COLO668 (cell line): Measurements from ENCODE around the gene SAFB.
"Not testable (repeated sequence)": the region's sequence is repeated elsewhere in the genome, so short reads cannot be mapped to it uniquely, and the experiment has no call there.

ENCODE experiments used
- DNase-seq: peaks from one replicate; lab custom pipeline; 2025; ENCODE audit not compliant: unreplicated experiment; lab: John Stamatoyannopoulos, UW

Gene SAFB

DNA sequence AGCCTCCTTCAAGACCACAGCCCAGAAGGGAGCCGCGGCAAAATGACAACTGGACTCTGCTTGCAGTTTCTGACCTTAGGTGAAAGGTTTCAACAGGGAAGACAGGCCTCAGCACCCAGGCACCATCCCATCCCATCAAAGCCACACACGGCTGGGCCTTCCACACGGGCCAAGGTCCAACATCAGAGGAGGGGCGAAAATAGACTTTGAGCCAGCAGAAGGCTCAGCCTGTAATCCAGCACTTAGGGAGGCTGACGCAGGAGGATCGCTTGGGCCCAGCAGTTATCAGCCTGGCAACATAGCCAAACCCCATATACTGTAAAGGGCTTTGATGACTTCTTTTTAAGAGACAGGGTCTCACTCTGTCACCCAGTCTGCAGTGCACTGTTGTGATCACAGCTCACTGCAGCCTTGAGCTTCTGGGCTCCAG is 28.3 kb upstream of the SAFB start:
- DNase-seq: no peak

DNA sequence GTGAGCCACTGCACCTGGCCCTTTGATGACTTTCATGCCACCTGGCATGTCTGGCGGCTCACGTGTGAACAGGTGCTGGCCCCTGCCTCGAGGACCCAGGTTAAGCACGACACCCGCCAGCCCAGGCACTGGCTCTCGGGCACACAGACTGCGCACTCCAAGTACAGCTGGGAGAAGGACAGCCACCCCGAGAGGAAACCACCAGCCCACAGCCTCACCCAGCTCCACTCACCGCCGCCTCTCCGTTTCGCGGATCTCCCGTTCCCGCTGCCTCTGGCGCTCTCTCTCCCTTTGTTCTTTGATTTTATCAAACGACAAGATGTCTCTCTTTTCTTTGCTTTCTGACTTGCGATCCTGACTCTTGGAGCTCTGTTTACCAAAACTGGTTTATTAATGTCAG is 27.8 kb upstream of the SAFB start:
- DNase-seq: peak; percentile 93

DNA sequence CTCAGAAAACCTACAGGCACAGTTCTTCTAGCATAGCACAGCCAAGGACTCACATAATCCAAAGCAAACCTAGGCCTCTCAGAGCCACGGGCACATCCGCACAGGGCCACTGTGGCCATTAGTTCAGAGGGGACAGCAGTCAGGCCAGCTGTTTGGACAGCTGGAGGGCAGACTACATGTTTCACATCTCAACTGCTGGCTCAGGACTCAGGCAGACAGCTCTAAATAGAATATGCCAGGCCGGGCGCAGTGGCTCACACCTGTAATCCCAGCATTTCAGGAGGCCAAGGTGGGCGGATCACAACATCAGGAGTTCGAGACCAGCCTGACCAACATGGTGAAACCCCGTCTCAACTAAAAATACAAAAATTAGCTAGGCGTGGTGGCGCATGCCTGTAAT is 27.1 kb upstream of the SAFB start:
- DNase-seq: peak; percentile 31

DNA sequence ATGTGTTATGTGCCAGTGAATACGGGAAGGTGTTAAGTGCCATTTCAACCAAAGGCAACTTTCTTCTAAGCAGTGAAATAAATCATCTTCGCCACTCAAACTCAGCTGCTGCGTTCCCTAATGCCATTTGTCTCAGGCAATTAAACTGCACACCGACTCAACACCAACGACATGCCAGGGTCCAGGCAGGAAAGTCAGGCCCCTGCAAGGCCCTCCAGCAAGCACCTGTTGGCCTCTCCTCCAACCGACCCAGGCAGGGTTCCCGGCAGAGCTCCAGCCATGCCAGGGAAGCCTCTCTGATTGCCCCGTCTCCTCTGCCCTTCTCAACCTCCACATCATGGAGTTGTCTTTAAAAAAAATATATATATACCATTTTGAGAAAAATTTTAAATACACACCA is 22.1 kb upstream of the SAFB start:
- no peak for DNase-seq

DNA sequence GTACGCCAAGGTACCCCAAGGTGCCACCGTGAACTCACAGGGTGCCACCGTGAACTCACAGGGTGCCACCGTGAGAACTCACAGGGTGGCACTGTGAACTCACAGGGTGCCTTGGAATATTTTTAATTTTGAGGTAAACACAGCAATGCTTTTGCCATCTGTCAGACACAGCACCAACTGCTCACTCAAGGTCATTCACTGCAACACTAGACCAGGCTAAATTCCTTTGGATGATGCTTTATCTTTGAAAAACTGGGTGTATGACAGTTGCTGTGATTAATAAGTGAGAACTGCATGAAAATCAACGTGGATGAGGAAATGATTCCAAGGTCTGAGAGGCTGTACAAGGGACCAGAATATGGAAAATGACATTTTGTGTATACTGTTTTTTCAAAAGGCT is 19.3 kb upstream of the SAFB start:
- no peak for DNase-seq

DNA sequence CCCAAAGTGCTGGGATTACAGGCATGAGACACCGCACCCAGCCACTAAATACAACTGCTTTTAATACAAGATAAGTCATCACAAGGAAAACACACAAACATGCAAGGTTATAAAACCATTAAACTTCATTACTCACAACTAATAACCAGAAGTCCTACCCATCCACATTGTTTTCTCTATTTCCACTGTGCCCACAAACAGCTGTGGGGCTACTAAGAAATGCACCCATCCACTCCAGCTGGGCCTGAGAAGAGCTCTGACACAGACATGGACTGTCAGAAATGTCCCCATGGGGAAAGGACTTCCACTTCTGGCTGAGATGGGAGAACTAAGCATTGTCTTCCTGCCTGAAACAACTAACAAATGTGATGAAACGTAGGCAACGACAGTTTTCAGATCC is 17.5 kb upstream of the SAFB start:
- DNase-seq: no peak

DNA sequence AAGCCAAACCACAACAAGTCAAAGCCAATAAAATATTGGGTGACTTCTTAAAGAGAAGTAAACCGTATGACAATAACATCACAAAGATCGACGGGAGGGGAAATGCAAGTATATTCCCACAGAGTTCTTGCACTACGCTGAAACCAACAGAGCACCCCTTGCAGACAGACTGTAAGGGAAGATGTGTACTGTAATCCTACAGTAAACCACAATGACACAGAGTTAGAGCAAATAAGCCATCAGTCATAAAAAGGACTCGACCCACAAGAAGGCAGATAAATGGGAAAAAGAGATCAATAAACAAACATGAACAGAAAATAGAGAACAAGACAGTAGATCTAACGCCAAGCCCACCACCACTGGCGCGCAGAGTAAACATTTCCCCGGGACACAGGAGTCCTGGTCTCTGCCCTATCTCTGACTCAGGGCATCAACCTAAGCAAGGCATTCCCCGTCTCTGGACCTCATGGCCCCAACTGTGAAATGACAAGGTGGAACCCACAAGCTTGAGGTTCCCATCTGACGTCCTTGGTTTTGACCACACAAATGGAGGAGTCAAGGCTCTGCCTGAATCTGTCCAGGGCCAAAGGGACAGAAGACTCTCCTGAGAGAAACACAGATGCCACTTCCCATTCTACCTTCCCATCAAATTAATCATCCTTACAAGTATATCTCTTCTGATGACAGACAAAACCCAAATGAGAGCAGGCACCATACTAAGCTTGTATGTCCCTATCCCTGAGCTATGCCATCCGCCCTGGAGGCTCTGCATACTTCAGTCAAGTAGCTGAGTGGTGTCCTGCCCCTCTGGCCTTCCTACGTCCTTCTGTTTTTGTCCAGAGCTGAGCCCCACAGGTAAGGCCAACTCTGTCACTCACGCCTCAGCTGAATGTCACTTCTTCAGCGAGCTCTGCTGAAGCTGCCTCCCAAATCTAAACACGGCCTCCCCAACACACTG is 15.3 kb upstream of the SAFB start:
- DNase-seq: no peak

DNA sequence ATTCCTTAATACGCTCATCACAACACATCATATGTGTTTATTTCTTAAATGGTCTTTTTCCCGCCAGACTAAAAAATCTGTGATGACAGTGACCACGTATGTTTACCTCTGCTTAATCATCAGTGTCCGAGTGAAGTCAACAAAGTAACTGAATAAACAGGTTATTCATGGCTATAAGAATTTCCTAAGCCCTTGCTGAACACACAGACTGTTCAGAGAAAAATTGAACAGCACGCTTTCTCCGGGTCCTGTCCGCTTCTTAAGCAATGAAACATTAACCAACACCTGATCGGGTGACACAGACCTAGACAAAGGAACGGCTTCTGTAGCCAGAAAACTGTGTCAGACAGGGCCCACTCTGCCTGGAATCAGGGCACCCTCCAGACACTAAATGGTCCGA is 14.6 kb upstream of the SAFB start:
- DNase-seq: no peak

DNA sequence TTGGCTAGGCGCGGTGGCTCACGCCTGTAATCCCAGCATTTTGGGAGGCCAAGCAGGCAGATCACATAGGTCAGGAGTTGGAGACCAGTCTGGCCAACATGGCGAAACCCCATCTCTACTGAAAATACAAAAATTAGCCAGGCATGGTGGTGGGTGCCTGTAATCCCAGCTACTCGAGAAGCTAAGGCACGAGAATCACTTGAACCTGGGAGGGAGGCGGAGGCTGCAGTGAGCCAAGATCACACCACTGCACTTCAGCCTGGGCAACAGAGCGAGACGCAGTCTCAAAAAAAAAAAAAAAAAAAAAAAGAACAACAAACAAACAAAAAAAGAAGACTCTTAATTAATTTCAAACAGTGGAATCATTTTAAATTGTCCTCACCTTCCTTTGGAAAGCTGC is 14.1 kb upstream of the SAFB start:
- DNase-seq: not testable (repeated sequence)

DNA sequence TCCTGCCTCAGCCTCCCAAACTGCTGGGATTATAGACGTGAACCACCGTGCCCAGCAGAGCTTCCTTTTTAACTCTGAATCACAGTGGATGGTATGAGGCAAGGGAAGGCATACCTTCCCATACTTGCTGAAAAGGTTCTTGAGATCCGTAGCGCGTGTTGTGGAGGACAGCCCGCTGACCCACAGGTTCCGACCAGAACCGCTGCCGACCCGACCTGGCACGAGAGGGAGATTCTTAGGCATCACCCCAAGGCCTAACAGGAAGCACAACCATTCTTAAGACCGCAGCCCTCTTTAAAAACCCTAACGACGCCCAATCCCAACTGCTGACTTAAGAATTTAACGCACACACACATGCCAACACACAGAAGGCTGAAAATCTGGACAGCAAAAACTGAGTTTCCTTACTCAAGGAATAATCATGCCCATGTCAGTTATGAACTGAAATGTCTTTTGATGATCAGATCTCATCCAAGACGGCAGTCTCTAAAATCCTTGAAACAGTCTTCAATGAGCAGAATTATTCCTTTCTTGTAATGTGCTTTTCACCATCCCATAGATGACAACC is 12.9 kb upstream of the SAFB start:
- no peak for DNase-seq

DNA sequence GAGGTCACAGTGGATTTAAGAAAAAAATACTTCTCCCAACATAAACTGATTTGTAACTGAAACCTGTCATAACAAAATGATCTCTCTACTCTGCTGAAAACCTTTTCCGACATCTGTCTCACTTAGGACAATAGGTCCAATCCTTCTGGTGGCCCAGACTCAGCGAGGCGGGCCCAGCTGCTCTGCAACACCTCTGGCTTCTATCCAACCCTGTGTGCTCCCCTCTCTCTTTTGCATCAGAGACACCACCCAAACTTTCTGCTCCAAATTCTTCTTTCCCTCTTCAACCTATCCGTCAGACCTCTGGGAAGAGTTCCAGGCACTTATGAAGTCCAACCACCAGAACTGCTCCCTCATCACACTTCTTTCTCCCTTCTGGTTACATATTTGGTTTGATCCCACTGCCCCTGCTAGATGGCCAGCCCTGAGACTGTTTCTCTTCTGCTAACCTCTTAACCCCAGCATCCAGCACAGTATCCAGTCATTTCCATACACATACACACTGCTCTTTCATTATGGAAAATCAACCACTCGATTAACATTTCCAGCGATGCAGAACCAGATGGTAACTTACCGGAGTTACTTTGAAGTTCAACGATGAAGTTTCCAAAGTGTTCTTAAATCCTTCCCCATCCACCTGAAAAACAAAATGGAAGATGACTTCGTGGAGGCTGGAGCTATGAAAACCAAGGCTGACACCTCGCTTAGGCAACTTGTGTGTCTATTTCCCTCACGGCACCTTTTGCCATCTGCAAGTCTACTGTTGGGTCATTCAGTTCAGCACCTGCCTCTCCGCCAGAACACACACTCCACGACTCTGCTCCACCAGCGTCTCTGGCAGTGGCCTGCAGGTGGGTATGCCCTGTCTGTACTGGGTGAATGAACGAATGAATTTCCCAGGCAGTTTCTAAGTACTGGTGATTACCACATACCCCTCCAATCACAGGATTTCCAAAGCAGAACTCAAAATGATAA is 9.7 kb upstream of the SAFB start:
- no peak for DNase-seq

DNA sequence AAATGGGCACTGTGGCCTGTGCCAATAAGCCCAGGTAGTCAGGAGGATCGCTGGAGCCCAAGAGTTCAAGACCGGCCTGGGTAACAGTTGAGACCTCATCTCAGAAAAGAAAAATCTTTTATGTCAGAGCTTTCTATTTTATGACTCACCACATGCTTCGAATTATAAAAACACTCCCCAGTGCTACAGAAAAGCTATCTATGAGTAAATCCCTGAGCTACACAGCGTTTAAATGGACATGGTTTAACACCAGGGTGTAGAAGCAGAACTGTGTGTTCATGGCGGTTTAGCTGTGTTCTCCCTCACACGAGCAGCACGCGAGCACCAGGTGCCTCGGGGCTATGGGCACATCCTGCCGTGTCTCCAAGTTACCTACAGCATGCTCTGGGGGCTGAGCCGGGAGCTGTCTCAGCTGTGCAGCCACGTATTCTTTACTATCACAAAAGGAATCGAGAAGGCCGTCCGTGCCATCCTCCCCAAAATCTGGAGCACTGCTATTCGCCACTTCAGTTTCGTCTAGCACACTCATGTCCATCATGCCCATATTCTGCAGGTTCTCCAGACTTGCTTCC is 7.0 kb upstream of the SAFB start:
- no peak for DNase-seq

DNA sequence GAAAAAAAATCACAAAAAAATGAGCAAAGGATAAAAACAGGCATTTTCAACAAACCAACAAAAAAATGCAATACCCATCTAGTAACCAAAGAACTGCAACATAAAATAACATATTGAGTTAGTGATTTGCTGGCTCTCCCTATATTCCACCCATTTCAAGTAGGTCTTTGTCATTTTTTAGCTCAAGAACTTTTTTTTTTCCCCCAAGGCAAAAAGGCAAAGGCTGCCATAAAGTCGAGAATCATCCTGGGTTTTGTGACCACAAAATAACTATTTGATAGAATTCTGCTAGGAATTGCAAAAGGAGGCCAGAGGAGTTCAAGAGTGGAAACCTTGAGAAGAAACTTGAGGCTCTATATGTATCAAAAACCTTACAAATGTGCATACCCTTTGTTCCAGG is 5.8 kb upstream of the SAFB start:
- DNase-seq: no peak

DNA sequence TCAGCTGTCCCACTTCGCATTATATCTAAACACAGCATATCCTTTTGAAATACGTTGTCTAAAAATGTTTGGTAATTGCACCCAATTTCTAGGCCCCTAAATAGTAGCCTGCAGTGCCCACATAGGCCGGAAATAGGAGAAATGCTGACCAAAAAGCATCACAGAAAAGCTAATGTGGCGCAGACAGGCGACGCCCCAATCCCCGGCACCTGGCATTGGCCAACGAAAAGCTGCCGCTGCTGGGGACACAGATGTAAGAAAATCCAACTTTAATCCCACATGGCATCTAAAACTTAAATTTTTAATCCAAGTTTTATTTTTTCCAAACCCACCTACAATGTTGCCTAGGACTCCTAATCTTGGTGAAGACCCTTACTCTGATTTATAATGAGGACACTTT is 4.3 kb upstream of the SAFB start:
- DNase-seq: no peak

DNA sequence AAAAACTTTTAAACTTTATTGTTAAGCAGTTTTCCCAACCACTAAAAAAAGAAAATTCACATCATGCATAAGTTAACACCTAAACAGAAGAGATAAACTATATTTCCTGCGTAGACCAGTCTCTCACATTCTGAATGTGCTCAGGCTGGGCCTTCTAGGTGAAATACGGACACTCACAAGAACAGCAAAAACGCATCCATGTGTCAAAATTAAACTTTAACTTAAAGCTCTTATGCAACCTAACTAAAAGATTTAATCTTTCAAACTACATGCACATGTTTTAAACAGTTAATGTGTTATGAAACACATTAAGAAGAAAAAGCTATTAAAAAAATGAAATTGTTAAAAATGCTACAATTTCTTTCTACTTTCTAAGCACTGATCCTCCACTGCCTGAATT is 2.9 kb upstream of the SAFB start:
- DNase-seq: no peak

DNA sequence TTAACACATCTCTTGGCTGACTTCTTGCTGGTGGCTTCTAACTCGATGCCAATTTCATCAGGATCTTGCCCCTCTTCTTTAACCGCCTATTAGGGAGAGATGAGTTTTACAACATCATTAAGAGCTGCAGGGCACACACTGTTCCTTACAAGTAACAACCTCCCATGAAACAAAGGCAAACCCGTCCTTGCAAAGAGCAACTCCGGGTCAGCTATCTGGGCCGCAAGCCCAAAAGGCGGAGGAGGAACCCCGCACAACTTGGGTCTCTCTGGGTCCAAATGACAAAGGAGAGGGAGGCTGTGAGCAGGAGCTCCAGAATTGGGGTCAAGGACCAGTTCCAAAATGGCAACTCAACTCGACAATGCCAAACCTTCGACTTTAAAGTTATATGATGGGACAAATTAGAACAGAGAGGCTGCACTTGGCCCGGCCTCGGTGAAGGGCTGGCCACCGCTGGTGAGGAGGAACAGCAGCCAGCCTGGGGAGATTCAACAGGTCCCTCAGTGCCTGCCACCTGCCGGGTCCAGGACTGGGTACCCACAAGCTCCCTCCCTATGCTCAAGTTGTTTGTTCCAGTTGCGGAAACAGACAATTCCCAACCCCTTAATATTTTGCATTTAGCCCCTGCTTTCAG is 1.5 kb upstream of the SAFB start:
- peak; percentile 21 for DNase-seq

DNA sequence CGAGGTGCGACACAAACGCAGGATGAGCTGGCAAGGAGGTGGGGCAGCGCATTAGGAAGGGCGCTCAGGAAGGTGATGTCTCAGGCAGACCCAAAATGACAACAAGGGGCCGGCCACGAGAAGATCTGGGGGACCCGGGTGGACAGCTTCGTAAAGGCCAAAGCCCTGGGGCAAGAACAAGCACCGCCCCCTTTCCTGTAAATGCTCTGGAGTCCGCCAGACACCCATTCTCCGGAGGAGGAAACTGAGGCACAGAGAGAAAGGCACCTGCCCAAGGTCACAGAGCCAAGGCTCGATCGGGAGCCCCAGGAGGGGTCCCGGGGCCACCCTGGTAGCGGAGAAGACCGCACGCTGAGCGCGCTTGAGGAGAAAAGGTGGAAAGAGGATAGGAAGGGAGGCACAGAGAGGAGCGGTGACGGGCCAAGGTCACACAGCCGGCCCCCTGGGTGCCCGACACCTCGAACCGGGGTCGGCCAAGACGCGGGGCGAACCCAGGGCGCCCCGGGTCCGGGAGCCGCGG is 878 bp upstream of the SAFB start:
- DNase-seq: no peak

DNA sequence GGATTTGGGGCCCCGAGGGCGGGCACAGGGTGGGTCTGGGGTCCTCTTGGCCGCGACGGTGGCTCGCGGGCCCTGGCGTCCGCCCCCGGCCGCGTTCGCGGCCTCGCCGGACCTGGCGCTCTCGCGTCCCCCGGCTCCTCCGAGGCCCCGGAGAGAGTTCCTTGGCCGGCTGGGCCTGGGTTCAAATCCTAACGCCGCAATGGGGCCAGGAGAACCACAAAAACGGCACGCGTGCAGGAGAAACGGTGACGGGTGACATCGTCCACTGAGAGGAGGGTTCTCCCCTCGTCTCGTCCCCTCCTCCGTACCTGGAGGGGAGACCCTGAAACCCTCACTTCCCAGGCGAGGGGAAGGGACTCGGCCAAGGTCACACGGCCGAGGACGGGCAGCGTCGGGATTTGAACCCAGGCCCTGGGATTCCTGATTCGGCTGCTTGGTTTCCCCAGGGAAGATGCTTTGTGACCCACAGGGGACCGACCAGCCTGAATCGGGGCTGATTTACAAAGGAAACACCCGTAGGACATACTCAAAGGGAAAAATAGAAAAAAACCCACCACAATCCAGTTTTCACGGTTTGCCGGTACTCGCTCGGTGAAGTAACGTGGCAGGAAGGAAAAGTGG is 624 bp downstream of the SAFB start:
- no peak for DNase-seq

DNA sequence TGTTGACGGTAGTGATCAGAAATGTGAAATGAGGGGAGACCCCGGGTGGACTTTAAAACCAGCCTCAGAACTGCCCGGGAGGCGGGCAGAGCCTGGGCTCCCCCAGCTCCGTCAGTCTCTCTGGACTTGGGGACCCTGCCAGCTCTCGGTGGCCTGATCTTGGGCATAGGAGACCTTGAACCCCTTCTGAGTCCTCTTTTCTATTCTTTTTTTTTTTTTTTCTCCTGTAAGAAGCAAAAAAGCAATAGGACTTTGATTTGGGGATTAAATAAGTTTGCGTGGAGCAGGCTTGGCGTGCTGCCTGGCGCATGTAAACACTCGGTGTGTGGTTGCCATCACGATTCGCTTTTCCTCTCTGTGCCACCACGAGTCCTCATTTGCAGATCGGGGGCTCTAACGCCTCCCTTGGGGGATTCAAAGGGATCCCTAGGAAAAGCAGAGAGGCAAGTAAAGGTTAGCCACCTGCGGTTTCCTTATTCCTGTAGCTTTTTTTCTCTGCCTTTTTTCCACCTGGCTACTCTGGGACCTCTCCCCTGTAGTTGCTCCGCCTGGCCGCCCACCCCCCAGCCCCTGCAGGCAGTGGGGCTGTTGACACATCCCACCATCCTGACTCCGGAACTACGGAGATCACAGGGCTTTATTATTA is 1.3 kb downstream of the SAFB start:
- peak; percentile 19 for DNase-seq
